Mesendoderm (in vitro differentiated cells): ENCODE results near the gene KLHL42.

Source experiments
- DNase-seq: peaks from one replicate; pipeline ENCODE4 v3.0.0; 2013
- H2AK5ac ChIP-seq: 2 replicates; pipeline ENCODE4 v1.6.1; 2013; ENCODE audit warnings: low read length, inconsistent platforms
- H2BK120ac ChIP-seq: 2 replicates; pipeline ENCODE4 v1.6.1; 2013; ENCODE audit warnings: low read depth, mild to moderate bottlenecking, low read length, moderate library complexity, mixed read lengths
- H2BK15ac ChIP-seq: replicated peaks from 2 replicates; pipeline ENCODE4 v1.6.1; 2013; ENCODE audit warnings: low read depth, mild to moderate bottlenecking, moderate library complexity
- H2BK5ac ChIP-seq: 2 replicates; pipeline ENCODE4 v1.6.1; 2013; ENCODE audit warnings: low read length, inconsistent platforms
- H3K18ac ChIP-seq: 2 replicates; pipeline ENCODE4 v1.6.1; 2013; ENCODE audit warnings: mild to moderate bottlenecking, low read length, mixed read lengths
- H3K23ac ChIP-seq: one replicate; pipeline ENCODE4 v1.6.1; 2013; ENCODE audit warnings: low read length
- H3K27ac ChIP-seq: 2 replicates; pipeline ENCODE4 v1.5.1; 2013; ENCODE audit warnings: low read depth, mild to moderate bottlenecking, inconsistent platforms, low read length, moderate library complexity
- H3K27me3 ChIP-seq: 2 replicates; pipeline ENCODE4 v1.6.1; 2013; ENCODE audit warnings: low read length, control low read depth, mild to moderate bottlenecking, inconsistent platforms; ENCODE audit not compliant: insufficient read depth, poor library complexity
- H3K36me3 ChIP-seq: 2 replicates; pipeline ENCODE4 v1.6.1; 2013; ENCODE audit warnings: low read length, inconsistent platforms; ENCODE audit not compliant: control insufficient read depth, insufficient read depth
- H3K4ac ChIP-seq: one replicate; pipeline ENCODE4 v1.6.1; 2013; ENCODE audit warnings: low read depth, mild to moderate bottlenecking, low read length, moderate library complexity
- H3K4me1 ChIP-seq: 2 replicates; pipeline ENCODE4 v1.6.1; 2013; ENCODE audit warnings: low read depth, low read length, inconsistent platforms; ENCODE audit not compliant: control insufficient read depth
- H3K4me2 ChIP-seq: 2 replicates; pipeline ENCODE4 v1.6.1; 2013; ENCODE audit warnings: low read length
- H3K4me3 ChIP-seq: 2 replicates; pipeline ENCODE4 v1.5.1; 2013; ENCODE audit warnings: mild to moderate bottlenecking, low read length
- H3K56ac ChIP-seq: one replicate; pipeline ENCODE4 v1.6.1; 2013; ENCODE audit warnings: low read length
- H3K79me1 ChIP-seq: 2 replicates; pipeline ENCODE4 v1.6.1; 2013; ENCODE audit warnings: low read length, inconsistent platforms
- H3K79me2 ChIP-seq: 2 replicates; pipeline ENCODE4 v1.6.1; 2013; ENCODE audit warnings: mild to moderate bottlenecking, low read length; ENCODE audit not compliant: control insufficient read depth, insufficient read depth
- H3K9ac ChIP-seq: 2 replicates; pipeline ENCODE4 v1.6.1; 2013; ENCODE audit warnings: low read length, inconsistent platforms
- H4K5ac ChIP-seq: one replicate; pipeline ENCODE4 v1.6.1; 2013; ENCODE audit warnings: low read length
- H4K8ac ChIP-seq: one replicate; pipeline ENCODE4 v1.6.1; 2013; ENCODE audit warnings: low read depth, mild to moderate bottlenecking, control low read depth, low read length, moderate library complexity
- WGBS: extraction: QIAGEN DNeasy Blood & Tissue Kit; methylation state at CpG from one replicate; pipeline ENCODE4 v1.1.7; 2013; ENCODE audit warnings: low lambda C conversion rate, missing lambda C conversion rate; ENCODE audit not compliant: insufficient coverage; ENCODE audit errors: extremely low coverage; 5-methylcytosine and 5-hydroxymethylcytosine counted together

Gene KLHL42

GRCh38 chr12:27802511-27802910 lies 22.5 kb downstream of the KLHL42 start:
- Histone ChIP-seq H3K18ac (no peak overlapping the region), H3K56ac (no peak overlapping the region), H3K9ac (no peak overlapping the region), H2AK5ac (no peak overlapping the region), H2BK5ac (no peak overlapping the region), H3K23ac (no peak overlapping the region), H4K5ac (no peak overlapping the region), H3K79me2 (no peaks in the 10 kb centered on the region), H3K79me1 (no peaks in the 10 kb centered on the region), H3K4me2 (no peak overlapping the region), H3K4me3 (no peak overlapping the region), H2BK120ac (no peak overlapping the region), H3K4me1 (peaks cover under 1% of the 10 kb centered on the region), H3K27me3 (no peaks in the 10 kb centered on the region), H4K8ac (no peak overlapping the region), H3K27ac (no peak overlapping the region), H3K4ac (no peak overlapping the region), H3K36me3 (peaks cover 1% of the 10 kb centered on the region), H2BK15ac (no peak overlapping the region)
- WGBS: no CpG with 5 or more reads among the region's 4 CpGs
- no peak for DNase-seq

- Histone ChIP-seq H3K27me3 (no peaks in the 10 kb centered on the region), H3K4ac (no peak overlapping the region), H3K79me1 (no peaks in the 10 kb centered on the region), H3K79me2 (no peaks in the 10 kb centered on the region), H2BK120ac (no peak overlapping the region), H4K8ac (no peak overlapping the region), H2BK15ac (no peak overlapping the region), H3K4me2 (no peak overlapping the region), H3K4me3 (no peak overlapping the region), H4K5ac (no peak overlapping the region), H3K27ac (no peak overlapping the region), H3K9ac (no peak overlapping the region), H2AK5ac (no peak overlapping the region), H3K36me3 (no peaks in the 10 kb centered on the region), H3K23ac (no peak overlapping the region), H2BK5ac (no peak overlapping the region), H3K18ac (no peak overlapping the region), H3K4me1 (peaks cover 2% of the 10 kb centered on the region), H3K56ac (no peak overlapping the region)
- DNase-seq: no peak
- no CpG with 5 or more reads among the region's 2 CpGs for WGBS
Observed at GRCh38 chr12:27802936-27803335, 22.9 kb downstream of the KLHL42 start.

- Histone ChIP-seq H4K5ac (no peak overlapping the region), H3K18ac (no peak overlapping the region), H3K56ac (no peak overlapping the region), H3K4me2 (no peak overlapping the region), H3K79me1 (no peaks in the 10 kb centered on the region), H2BK15ac (no peak overlapping the region), H2AK5ac (no peak overlapping the region), H3K27ac (no peak overlapping the region), H3K4me1 (peaks cover 2% of the 10 kb centered on the region), H2BK5ac (no peak overlapping the region), H2BK120ac (no peak overlapping the region), H3K4ac (no peak overlapping the region), H3K4me3 (no peak overlapping the region), H3K23ac (no peak overlapping the region), H3K79me2 (no peaks in the 10 kb centered on the region), H3K9ac (no peak overlapping the region), H4K8ac (no peak overlapping the region), H3K36me3 (no peaks in the 10 kb centered on the region), H3K27me3 (no peaks in the 10 kb centered on the region)
- no CpG with 5 or more reads among the region's 1 CpG for WGBS
- DNase-seq: no peak
Observed at GRCh38 chr12:27805238-27805637, 25.2 kb downstream of the KLHL42 start.

- Histone ChIP-seq H3K18ac (no peak overlapping the region), H3K56ac (no peak overlapping the region), H3K4me3 (no peak overlapping the region), H2BK5ac (no peak overlapping the region), H3K36me3 (no peaks in the 10 kb centered on the region), H3K4me1 (peaks cover 2% of the 10 kb centered on the region), H3K4ac (no peak overlapping the region), H3K23ac (no peak overlapping the region), H3K27me3 (no peaks in the 10 kb centered on the region), H2AK5ac (no peak overlapping the region), H3K79me2 (no peaks in the 10 kb centered on the region), H4K5ac (no peak overlapping the region), H3K9ac (no peak overlapping the region), H3K27ac (no peak overlapping the region), H3K4me2 (no peak overlapping the region), H2BK15ac (no peak overlapping the region), H2BK120ac (no peak overlapping the region), H4K8ac (no peak overlapping the region), H3K79me1 (no peaks in the 10 kb centered on the region)
- WGBS: no CpG with 5 or more reads among the region's 4 CpGs
- DNase-seq: no peak
Observed at GRCh38 chr12:27806259-27806658, 26.2 kb downstream of the KLHL42 start.

GRCh38 chr12:27807063-27807703 lies 27.1 kb downstream of the KLHL42 start:
- H3K27me3 ChIP-seq: no peaks in the 10 kb centered on the region

GRCh38 chr12:27808841-27809240 lies 28.8 kb downstream of the KLHL42 start:
- no peaks in the 10 kb centered on the region for H3K36me3 ChIP-seq
- no peak overlapping the region for H3K4me3 ChIP-seq
- no peak overlapping the region for H4K8ac ChIP-seq

More at GRCh38 chr12:27807063-27807703, 27.1 kb downstream of the KLHL42 start:
- no peaks in the 10 kb centered on the region for H3K36me3 ChIP-seq
- no peak overlapping the region for H3K27ac ChIP-seq
- no peaks in the 10 kb centered on the region for H3K79me2 ChIP-seq
- no peaks in the 10 kb centered on the region for H3K79me1 ChIP-seq
- peak; percentile 55 for DNase-seq
- no peak overlapping the region for H4K5ac ChIP-seq
- no peak overlapping the region for H2BK15ac ChIP-seq
- H2BK120ac ChIP-seq: no peak overlapping the region
- no peak overlapping the region for H3K23ac ChIP-seq
- no peak overlapping the region for H3K18ac ChIP-seq
- no peak overlapping the region for H3K4me2 ChIP-seq
- no peak overlapping the region for H3K9ac ChIP-seq
- no peak overlapping the region for H4K8ac ChIP-seq
- no peak overlapping the region for H2BK5ac ChIP-seq
- H3K4ac ChIP-seq: no peak overlapping the region
- H2AK5ac ChIP-seq: no peak overlapping the region
- H3K4me1 ChIP-seq: peaks cover 2% of the 10 kb centered on the region
- no CpG with 5 or more reads among the region's 8 CpGs for WGBS
- no peak overlapping the region for H3K4me3 ChIP-seq
- no peak overlapping the region for H3K56ac ChIP-seq

More at GRCh38 chr12:27808841-27809240, 28.8 kb downstream of the KLHL42 start:
- Histone ChIP-seq H3K4ac (no peak overlapping the region), H2BK15ac (no peak overlapping the region), H3K18ac (no peak overlapping the region), H3K9ac (no peak overlapping the region), H3K4me1 (peaks cover 2% of the 10 kb centered on the region), H2BK120ac (no peak overlapping the region), H3K27ac (no peak overlapping the region), H3K4me2 (no peak overlapping the region), H3K23ac (no peak overlapping the region), H3K56ac (no peak overlapping the region), H3K79me1 (no peaks in the 10 kb centered on the region), H3K79me2 (no peaks in the 10 kb centered on the region), H3K27me3 (no peaks in the 10 kb centered on the region), H4K5ac (no peak overlapping the region), H2BK5ac (no peak overlapping the region), H2AK5ac (no peak overlapping the region)
- DNase-seq: no peak
- whole genome bisulfite sequencing: no CpG with 5 or more reads among the region's 6 CpGs
